Panc1 (cell line): Measurements from ENCODE around the gene ZHX3.

Source experiments
- POLR2AphosphoS5 ChIP-seq: IDR thresholded peaks from 2 replicates; pipeline ENCODE4 v1.6.1; 2012; ENCODE audit warnings: mild to moderate bottlenecking, low read depth, low read length, moderate library complexity
- SIN3A ChIP-seq: IDR thresholded peaks from 2 replicates; pipeline ENCODE4 v1.6.1; 2012; ENCODE audit warnings: low read depth, mild to moderate bottlenecking, low read length, moderate library complexity, borderline replicate concordance; ENCODE audit not compliant: insufficient read depth
- TF ChIP-seq, protein P1 (sequence below): fragments of 450-650 bp; IDR thresholded peaks from 2 replicates; pipeline ENCODE4 v1.5.1; 2017; ENCODE audit warnings: mild to moderate bottlenecking
- TF ChIP-seq, protein P2 (sequence below), 2 experiments: IDR thresholded peaks; 2 replicates each; pipeline ENCODE4 v1.6.1; 2011 to 2012; ENCODE audit warnings: low read depth in 2 of 2, control low read depth in 1 of 2, low read length in 1 of 2, mild to moderate bottlenecking in 1 of 2, moderate library complexity in 1 of 2; ENCODE audit not compliant: insufficient read depth in 1 of 2

DNA sequence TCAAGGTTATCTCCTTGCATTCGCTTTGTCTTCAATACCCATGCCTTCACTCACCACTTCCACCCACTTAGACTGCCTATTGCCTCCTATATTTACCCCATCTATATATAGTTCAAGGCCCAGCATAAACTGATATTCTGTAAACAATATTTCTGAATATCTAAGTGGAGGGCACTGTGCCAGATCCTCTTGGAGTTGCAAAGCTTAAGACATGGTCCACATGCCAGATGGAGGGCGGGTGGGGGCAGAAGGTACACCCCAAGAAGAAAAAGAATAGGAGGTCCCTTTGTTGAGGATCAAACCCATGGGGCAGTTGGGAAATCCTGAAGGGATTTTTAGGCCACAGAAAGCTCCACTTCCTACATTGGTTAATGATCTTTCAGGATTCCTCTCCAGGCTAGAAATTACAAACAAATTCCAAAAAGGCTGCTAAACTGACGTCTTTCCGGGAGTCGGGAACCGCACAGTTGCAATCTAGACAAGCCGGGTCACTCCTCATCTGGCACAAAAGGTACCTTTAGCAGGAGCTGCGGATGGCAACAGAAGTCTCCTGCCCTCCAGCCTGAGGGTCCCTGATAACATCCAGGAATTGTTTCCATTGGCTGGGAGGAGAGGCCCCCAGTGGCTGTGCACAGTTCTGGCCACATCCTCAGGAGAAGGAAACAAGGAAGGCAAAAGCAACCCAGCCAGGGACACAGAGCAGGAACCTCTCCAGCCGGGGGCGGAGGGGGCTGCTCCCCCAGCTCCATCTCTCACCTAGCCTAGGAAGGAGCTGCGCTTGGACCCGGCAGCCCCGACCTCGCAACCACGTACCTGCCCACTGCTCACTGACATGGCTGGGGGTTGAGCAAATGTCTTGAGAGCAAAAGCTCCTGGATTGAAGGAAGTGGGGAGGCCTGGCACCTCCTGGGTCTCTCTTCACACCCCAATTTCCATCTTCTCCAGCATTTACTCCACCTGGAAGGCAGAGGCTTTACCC, 17.2 kb upstream of the ZHX3 start:
- TF ChIP-seq, protein P1, sequence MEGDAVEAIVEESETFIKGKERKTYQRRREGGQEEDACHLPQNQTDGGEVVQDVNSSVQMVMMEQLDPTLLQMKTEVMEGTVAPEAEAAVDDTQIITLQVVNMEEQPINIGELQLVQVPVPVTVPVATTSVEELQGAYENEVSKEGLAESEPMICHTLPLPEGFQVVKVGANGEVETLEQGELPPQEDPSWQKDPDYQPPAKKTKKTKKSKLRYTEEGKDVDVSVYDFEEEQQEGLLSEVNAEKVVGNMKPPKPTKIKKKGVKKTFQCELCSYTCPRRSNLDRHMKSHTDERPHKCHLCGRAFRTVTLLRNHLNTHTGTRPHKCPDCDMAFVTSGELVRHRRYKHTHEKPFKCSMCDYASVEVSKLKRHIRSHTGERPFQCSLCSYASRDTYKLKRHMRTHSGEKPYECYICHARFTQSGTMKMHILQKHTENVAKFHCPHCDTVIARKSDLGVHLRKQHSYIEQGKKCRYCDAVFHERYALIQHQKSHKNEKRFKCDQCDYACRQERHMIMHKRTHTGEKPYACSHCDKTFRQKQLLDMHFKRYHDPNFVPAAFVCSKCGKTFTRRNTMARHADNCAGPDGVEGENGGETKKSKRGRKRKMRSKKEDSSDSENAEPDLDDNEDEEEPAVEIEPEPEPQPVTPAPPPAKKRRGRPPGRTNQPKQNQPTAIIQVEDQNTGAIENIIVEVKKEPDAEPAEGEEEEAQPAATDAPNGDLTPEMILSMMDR: no peak
- TF ChIP-seq POLR2AphosphoS5 (no peak), SIN3A (no peak)
- TF ChIP-seq, protein P2, sequence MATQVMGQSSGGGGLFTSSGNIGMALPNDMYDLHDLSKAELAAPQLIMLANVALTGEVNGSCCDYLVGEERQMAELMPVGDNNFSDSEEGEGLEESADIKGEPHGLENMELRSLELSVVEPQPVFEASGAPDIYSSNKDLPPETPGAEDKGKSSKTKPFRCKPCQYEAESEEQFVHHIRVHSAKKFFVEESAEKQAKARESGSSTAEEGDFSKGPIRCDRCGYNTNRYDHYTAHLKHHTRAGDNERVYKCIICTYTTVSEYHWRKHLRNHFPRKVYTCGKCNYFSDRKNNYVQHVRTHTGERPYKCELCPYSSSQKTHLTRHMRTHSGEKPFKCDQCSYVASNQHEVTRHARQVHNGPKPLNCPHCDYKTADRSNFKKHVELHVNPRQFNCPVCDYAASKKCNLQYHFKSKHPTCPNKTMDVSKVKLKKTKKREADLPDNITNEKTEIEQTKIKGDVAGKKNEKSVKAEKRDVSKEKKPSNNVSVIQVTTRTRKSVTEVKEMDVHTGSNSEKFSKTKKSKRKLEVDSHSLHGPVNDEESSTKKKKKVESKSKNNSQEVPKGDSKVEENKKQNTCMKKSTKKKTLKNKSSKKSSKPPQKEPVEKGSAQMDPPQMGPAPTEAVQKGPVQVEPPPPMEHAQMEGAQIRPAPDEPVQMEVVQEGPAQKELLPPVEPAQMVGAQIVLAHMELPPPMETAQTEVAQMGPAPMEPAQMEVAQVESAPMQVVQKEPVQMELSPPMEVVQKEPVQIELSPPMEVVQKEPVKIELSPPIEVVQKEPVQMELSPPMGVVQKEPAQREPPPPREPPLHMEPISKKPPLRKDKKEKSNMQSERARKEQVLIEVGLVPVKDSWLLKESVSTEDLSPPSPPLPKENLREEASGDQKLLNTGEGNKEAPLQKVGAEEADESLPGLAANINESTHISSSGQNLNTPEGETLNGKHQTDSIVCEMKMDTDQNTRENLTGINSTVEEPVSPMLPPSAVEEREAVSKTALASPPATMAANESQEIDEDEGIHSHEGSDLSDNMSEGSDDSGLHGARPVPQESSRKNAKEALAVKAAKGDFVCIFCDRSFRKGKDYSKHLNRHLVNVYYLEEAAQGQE (IDR thresholded peaks at IDR 0.05; ENCODE audit: insufficient read depth in 1 of 2, low read depth in 2 of 2, low read length in 1 of 2): no peak
